Fibroblast of skin of back (primary cell): ENCODE data around the gene TRIM71.

ENCODE experiments used
- DNase-seq: peaks from one replicate; pipeline ENCODE4 v3.0.0-alpha.2; 2013

The TRIM71 gene

GRCh38 chr3:32868719-32869512, 51.1 kb downstream of the TRIM71 start:
- no peak for DNase-seq

DNA sequence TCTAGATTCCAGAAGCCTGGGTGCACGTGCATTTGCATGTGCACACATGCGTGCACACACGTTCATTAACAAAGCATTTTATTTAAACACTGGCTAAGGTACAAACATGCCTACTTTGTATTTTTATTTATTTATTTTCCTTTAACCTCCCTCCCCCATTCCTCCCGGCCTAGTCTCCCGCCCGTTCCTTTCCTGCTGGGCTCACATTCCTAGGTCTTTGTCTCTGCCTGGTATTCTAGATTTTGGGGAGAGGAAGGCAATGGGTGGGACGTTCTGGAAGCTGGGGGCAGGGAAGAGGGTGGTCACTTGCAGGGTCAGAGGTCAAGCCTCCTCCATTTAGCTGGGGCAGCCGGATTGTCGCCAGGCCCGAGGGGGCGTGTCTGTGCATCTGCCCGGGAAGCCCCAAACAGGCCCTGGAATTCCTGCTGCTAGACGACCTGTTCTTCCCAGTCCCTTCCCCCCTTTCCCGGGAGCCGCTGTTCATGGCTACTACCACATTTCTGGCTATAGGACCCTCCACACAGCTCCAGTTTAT, 51.8 kb downstream of the TRIM71 start:
- no peak for DNase-seq

GRCh38 chr3:32870373-32871095, 52.7 kb downstream of the TRIM71 start:
- DNase-seq, result no peak

GRCh38 chr3:32871273-32871672, 53.5 kb downstream of the TRIM71 start:
- no peak for DNase-seq

GRCh38 chr3:32872487-32873382, 54.9 kb downstream of the TRIM71 start:
- DNase-seq, result no peak

- no peak for DNase-seq
Measured at GRCh38 chr3:32873531-32874130, 55.8 kb downstream of the TRIM71 start.

DNA sequence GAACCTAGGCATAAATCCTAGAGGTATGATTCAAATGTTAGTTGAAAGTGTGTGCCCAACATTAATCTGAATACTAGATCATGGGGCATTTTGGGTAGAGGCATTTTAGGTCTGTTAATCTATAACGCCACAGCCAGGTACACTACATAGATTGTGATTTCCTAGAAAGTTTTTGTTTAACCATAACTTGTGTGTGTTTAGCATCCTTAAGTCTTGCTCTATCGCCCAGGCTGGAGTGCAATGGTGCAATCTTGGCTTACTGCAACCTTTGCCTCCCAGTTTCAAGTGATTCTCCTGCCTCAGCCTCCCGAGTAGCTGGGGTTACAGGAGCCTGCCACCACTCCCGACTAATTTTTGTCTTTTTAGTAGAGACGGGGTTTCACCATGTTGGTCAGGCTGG, 59.1 kb downstream of the TRIM71 start:
- DNase-seq, result no peak

DNA sequence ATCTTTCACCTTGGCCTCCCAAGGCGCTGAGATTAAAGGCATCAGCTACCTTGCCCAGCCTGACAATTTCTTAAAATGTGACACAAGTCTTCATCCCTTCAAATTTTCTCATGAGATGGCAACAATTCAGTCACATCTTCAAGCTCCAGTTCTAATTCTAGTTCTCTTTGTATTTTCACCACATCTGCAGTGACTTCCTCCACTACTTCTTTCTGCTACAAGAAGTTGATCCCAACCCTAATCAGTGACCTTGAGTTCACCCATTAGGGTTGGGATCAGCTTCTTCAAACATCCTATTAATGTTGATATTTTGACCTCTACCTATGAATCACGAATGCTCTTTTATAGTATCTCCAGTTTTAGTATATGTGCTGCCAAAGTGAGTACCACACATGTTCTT, 59.8 kb downstream of the TRIM71 start:
- no peak for DNase-seq

GRCh38 chr3:32880225-32880624, 62.4 kb downstream of the TRIM71 start:
- DNase-seq, result no peak

DNA sequence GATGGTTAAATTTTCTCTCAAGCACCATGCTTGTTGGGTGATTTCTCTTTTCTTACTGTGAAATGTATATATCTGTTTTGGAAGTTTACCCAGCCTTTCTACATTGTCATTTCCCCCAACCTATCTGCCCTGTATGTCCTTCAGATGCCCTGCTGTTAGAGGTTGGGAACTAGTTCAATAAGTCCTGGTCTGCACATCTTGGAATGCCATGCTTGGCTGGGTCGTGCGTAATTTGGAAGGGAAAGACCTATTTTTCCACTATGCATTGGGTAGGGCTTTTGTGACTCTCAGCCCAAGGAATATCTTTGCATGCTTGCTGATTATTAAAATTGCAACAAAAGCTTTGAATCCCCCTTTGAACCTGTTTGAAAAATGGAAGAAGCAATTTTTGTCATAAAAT, 63.8 kb downstream of the TRIM71 start:
- DNase-seq, result no peak

GRCh38 chr3:32882189-32882588, 64.4 kb downstream of the TRIM71 start:
- no peak for DNase-seq

GRCh38 chr3:32882603-32883025, 64.8 kb downstream of the TRIM71 start:
- DNase-seq, result no peak

DNA sequence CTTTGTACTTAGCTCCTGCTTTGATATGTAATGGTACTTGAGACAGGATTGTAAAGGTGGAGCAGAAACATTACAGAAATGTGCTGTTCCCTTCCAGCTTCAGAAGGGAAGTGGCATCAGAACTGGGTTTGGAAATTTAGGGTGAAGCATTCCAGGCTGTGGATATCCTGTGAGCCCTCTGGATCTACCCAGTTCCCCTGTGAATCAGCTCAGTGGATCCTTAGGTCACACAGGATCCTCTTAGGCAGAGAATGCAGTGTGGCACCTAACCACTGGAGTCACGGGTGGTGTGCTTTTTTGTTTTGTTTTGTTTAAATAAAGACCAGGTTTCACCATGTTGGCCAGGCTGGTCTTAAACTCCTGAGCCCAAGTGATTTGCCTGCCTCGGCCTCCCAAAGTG, 66.0 kb downstream of the TRIM71 start:
- no peak for DNase-seq

DNA sequence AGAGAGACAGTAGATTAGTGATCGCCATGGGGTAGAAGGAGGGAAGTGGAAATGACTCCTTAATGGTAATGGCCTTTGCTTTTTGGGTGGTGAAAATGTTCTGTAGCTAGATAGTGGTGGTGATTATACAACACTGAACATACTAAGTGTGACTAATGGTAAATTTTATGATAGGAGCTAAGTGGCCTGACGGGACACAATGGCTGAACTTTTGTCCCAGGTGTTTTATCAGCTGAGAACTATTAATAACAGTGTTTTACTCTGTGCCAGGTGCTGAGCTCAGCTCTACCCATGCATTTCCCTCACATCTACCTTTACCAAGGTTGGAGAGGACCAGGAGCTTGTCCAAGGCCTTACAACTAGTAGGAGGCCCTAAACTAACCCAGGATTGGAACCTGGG, 66.8 kb downstream of the TRIM71 start:
- DNase-seq, result no peak

DNA sequence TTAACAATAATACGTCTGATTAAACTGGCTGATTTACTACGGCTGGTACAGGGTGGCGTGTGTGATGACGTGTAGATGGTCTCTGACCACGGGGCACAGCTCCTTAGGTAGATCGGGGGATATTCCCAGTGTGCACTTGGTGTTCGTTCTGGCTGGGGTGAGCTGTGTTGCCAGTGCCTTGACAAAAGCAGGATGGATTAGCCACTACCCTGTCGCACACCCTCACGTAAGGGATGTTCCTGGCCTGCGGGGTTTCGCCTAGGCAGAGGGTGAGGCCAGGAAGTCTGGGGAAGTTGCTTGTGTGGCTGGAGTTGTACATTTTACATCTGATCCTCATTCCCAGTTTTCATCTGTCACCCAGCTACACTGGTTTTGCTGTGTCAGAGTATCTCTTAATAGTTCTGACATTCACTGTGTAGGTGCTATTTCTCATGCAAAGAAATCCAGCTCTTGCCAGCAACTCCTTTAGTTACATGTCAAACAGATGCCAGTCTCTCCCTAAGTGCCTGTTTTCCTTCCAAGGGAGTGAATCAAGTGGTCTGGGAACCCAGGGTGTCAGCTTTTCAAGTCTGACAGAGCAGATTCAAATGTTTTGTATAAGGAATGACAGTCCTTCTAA, 67.6 kb downstream of the TRIM71 start:
- no peak for DNase-seq

DNA sequence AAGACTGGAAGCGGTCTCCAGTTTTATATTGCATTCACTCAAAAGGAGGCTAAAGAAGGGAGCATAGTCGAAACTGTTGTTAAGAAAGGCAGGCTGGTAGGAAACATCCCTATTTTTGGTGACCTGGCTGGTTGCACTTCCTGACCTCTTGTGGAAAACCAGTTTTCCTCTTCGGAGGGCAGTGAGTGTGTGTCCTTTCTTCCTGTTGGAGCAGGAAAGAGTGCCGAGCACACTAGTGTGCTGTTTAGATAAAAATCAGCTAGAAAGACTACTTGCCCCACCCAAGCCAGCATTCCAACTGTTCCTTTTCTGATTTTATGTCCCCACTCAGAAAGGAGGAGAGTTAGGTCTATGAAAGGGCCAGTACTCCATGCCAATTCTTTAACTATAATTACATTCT, 68.5 kb downstream of the TRIM71 start:
- no peak for DNase-seq

- no peak for DNase-seq
Measured at GRCh38 chr3:32886911-32887310, 69.1 kb downstream of the TRIM71 start.

DNA sequence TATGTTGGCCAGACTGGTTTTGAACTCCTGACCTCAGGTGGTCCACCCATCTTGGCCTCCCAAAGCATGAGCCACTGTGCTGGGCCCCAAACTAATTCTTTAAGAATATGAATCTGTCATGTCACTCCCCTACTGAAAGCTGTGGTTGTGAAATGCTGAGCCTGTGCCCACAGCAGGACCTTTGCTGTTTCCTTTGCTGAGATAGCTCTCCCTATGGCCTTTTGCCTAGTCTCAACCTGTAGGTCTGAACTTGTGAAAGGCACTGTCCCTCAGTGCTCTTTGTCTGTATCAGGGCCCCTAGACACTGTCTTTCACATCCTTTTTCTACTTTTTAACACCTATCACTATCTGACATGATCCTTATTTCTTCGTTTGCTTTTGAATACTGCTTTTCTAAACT, 70.9 kb downstream of the TRIM71 start:
- no peak for DNase-seq

GRCh38 chr3:32890420-32891276, 72.9 kb downstream of the TRIM71 start:
- no peak for DNase-seq

DNA sequence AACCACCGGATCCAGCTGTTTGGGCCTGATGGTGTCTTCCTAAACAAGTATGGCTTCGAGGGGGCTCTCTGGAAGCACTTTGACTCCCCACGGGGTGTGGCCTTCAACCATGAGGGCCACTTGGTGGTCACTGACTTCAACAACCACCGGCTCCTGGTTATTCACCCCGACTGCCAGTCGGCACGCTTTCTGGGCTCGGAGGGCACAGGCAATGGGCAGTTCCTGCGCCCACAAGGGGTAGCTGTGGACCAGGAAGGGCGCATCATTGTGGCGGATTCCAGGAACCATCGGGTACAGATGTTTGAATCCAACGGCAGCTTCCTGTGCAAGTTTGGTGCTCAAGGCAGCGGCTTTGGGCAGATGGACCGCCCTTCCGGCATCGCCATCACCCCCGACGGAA, 73.6 kb downstream of the TRIM71 start:
- no peak for DNase-seq
